ENCODE data around the gene CMIP.
"Not testable (repeated sequence)": the region's sequence is repeated elsewhere in the genome, so short reads cannot be mapped to it uniquely, and the experiment has no call there.

Gene CMIP

DNA sequence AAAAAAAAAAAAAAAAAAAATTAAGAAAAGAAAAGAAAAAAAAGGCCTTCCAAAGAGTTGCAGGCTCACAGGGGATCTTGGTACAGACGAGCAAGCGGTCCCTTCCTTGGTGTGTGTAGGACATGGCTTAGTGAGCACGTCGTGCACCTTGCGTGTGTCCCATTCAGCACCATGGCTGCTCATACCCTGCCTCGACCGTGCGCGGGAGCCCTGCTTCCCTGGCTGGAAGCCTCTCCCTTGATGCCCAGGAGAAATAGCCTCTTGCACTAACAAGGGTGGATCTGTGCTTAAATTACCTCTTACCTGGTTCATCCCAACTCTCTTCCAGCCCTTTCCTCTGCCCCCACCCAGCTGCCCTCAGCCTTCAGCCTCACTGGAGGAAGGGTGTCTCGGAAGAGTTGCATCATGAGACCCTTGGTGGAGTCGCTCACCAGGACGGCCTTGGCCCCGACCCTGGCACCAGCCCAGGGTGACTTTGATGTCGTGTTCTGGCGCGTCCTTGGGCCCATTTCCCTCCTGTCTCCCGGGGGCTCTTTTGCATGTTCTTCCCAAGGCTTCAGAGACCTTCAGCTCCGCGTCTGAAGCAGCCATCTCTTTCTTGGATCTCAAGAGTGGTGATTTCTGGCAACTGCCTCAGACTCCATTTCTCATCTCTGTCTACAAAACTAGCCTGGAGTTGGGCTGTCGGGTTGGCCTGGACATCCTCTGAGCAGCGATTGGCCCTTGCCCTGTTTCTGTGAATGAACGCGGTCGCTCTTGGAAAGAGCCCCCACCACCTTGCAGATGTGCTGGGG lies 127.2 kb downstream of the CMIP start:
- no peak for FAIRE-seq

DNA sequence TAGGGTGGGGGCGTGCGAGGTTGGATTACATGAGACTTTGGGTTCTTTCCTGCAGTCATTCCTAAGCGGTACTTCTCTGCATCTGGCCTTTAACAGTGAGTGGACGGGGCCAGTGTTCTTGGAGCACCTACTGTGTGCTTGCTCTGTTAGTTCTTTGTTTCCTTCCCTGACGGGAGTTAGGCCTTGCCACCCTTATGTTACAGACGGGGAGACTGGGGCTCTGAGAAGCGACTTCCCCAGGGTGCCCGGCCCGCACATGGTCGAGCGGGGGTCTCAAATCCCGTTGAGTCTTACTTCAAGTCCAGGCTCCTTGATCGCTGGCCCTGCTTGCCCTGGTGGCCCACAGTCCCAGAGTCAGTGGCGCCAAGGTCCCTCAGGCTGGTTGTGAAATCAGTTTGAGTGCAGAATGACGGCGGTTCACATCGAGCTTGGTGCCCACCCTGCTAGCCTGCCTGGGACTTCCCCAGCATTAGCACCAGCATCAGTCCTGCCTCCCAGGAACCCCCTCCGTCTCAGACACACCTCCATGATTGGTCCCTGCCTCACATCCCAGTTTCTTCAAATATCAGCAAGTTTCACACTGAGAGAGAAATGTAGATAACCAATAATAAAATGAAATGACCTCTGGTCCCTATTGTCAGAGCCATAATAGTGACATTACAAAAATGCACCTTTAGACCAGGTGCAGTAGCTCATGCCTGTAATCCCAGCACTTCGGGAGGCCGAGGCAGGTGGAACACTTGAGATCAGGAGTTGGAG lies 128.0 kb downstream of the CMIP start:
- no peak for FAIRE-seq

DNA sequence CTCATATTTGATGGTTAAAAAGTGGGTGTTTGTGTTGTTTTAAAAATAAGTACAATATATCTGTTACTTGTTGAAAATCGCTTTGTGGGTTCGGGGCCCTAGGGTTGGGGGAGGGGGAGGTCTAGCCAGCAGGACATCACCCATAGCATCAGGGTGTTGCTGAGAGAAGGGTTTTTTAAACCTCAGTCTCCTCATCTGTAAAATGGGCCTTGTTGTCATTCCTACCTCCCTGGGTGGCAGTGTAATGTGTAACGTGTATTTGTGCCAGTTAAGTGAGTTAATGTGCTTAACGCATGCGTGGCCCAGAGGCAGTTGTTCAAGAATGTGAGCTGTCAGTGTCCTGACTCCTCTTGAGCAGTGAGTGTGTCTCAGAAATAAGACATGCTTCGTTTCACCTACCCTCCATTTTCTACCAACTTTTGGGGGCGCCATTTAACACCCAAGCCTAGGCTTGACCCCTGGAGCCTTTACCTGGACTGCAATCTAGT lies 129.0 kb downstream of the CMIP start:
- FAIRE-seq = no peak

DNA sequence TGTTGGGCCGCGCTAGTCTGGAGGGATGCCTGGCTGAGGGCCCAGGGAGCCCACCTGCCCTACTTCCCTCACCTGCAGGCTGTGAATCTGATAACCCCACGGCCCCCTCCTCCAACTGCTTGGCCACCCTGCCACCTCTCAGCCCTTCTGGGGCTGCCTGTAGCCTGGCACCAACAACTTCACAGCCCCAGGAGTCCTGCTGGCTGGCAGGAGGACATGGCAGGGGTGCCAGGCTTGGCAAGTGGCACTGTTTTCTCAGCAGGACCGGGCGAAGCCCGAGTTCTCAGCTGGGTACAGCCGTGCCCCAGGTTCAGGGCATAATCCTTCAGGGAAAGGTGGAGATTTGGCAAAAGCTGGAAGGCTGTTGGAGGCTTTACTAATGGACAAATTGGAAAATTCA lies 129.6 kb downstream of the CMIP start:
- FAIRE-seq = no peak

DNA sequence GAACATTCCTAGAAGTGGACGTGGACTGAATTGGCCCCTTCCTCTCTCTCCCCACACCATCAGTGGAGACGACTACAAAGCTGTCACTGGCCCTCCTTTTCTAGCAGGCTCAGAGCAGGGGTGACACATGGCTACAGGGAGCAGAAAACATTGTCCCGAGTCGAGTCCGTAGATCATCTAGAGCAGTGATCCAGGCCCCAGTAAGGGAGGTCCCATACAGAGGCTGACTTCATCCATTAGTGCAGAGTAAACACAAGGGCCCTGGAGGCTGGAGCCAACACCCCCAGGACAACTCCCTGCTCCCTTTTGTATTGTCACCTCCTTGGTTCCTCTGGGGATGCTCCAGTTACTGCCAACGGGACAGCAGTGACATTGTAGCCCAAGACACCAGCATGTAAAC lies 130.7 kb downstream of the CMIP start:
- FAIRE-seq = no peak

DNA sequence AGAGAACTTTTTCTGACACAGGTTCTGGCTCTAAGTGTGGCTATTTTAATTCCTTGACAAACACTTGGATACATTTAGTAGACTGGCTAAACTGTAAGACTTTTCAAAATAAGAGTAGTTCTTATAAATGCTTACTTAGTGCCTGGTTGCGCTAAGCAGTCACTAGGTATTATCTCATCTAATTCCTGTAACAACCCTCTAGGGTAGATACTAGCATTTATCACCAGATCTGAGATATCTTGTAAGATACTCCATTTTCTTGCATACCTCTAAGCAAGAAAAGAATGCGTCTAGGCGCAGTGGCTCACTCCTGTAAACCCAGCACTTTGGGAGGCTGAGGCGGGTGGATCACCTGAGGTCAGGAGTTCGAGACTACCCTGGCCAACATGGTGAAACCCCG lies 131.2 kb downstream of the CMIP start:
- no peak for FAIRE-seq

DNA sequence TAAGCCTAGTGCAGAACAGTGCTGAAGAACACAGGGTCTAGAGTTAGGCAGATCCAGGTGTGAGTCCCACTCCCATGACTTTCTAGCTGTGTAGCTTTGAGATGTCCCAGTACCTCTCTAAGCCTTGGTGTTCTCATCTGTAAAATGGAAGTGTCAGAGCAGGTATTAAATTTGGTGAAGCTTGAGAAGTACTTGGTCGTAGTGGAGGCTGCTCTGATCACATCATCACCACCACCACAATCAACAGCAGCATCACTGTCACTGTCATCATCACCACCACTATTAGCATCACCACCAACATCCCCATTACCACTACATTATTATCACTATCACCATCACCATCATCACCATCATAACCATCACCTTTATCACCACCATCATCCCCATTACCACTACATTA lies 132.1 kb downstream of the CMIP start:
- FAIRE-seq = no peak

DNA sequence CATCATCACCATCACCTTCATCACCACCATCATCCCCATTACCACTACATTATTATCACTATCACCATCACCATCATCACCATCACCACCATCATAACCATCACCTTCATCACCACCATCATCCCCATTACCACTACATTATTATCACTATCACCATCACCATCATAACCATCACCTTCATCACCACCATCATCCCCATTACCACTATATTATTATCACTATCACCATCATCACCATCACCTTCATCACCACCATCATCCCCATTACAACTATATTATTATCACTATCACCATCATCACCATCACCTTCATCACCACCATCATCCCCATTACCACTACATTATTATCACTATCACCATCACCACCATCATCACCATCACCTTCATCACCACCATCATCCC lies 132.7 kb downstream of the CMIP start:
- not testable (repeated sequence) for FAIRE-seq

DNA sequence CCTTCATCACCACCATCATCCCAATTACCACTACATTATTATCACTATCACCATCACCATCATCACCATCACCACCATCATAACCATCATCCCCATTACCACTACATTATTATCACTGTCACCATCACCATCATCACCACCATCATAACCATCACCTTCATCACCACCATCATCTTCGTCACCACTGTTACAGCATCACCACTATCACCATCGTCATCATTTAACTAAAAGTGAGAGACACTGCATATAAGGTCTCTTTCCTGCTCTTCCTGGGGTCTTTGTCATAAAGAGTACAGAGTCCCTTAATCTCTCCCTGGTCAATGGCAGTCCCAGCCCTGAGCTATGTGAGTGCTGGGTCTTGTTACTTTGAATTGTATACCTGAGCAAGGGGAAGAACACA lies 133.5 kb downstream of the CMIP start:
- no peak for FAIRE-seq

DNA sequence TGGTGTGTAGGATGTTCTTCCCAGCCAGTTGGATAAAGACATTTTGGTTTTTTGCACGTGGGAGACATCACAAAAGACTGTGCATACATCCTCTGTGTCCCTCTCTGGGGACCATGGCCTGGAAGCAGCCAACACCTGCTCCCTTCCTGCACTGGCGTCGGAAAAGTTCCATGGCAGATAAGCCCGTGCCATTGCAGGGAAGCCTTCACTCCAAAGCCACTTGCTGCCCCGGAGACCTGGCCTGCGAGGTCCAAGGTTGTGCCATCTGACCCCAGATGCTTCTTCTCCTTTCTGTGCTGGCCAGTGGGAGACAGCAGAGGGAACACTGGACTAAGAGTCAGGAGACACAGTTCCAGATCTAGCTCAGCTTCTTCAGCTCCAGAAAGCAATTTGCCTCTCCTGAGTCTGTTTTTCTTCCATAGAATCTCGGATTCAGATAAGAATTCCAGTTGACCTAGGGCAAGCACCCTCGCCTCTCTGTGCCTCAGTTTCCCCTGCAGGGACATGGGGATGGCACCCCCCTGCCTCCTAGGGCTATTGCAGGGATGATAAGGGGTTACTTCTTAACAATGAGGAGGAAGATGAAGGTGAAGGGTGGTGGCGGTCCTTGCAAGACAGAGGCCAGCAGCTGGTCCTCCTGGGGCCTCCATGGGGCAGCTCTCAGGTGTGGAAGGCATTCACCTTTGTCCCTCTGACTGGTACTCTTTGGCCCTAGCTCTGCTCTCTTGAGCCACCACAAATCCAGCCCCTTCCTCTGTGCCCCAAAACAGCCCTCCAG lies 134.2 kb downstream of the CMIP start:
- no peak for FAIRE-seq

DNA sequence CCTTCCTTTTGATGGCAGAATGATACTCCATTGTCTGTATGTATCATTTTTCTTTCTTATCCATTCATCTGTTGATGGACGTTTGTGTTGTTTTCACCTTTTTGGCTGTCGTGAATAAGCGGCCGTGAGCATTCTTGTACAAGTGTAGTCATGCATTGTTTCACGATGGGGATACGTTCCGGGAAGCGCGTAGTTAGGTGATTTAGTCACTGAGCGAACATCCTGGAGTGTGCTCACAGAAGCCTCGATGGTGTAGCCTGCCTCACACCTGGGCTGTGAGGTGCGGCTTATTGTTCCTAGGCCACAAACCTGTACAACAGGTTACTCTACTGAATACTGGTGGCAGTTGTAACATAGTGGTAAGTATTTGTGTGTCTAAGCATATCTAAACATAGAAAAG lies 136.5 kb downstream of the CMIP start:
- no peak for FAIRE-seq

DNA sequence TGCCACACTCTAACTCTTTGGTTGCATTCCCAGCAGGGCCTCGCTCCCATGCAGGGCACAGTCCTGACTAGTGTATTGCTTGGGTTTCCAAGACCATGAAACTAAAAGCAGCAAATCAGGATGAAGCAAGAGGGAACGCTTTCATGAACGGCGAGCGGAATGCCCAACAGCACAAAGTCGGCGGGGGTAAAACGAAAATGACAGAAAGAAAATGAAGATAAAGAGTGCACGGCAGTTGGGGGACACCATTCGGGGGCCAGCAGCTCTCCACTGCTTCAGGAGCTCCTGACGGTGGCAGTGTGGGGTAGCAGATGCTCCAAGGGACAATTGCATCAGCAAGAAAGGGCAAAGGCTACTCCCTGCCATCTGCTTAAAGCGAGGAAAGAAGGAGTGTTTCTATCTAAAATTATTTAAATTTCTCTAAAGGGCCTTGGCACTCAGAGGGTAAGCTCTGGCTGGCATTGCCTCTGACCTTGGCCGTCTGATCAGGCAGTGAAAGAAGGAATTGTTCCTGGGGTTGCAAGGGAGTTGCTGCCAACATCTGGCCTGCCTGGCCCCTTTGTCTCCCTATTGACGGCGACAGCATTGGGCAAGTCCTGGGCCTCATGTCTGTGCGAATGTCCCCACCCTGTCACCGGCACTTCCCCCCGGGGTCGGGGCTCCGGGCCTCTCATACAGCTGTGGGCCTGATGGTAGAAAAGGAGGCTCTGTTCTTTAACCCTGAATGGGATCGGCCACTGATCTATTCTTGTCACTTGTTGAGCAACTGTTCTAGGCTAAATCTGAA lies 138.2 kb downstream of the CMIP start:
- FAIRE-seq = no peak

DNA sequence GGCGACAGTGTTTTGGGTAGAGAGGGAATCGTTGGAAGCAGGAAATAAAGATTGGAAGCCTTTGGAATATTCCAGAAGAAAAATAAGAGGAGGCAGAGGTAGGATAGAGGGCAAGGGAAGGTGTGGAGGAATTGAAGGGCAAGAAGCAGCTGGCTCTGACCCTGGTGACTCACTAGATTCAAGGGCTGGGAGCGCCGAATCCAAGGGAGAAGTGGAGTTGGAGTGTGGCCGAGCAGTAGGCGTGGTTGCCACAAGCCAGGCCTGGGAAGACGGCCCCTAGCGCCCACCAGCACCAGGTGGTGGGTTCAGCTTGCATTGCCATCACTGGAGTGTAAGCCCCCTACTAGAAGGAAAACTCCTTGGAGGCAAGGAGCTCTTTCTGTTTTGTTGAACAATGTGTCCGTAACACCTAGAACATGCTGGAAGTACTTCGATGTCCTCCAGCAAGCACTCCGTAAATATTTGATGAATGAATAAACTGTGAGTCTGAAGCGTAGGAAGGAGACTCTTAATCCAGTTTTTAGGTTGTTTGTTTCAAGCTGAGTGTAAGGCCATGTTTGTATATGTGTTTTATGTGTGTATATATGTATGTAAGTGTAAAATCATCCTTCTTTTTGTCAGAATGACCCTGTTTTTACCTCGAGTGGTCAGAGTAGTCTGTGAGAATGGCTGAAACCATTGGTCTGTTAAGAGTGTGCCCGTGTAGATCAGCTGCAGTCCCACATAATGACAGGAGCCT lies 139.5 kb downstream of the CMIP start:
- no peak for FAIRE-seq

DNA sequence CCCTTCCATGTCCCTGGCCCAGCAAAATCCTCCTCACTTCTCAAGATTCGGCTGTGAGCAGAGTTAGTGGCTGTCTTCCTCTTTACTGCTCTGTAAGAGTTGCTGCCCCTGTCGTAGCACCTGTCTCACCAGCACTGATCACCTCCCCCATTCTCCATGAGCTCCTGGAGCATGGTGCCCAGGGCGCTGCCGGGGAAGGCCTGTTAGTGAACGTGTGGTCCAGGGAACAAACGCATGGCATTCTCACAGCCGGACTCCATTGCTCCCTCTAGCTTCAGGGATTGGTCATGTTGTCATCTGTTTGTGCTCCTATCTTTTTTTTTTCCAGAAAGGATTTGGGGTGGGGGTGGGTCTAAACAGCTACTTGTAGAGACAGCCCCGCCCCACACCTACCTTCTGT lies 141.2 kb downstream of the CMIP start:
- FAIRE-seq = no peak

DNA sequence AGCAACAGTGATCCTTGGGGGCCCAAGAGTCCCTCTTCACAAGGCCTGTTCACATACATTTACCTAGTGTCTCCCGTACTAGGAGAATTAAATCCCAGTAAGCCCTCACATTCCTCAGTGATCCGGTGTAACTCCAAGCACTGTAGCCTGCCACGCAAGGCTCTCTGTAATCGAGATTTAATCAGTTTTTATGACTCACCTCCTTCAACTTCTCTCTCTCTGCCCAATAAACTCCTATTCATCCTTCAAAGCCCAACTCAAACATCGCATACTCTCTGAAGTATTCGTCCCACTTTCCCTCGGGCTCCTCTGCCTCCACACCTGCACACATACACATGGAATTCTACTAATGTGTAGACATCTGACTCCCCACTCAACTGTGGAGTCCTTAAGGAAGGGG lies 141.8 kb downstream of the CMIP start:
- no peak for FAIRE-seq

DNA sequence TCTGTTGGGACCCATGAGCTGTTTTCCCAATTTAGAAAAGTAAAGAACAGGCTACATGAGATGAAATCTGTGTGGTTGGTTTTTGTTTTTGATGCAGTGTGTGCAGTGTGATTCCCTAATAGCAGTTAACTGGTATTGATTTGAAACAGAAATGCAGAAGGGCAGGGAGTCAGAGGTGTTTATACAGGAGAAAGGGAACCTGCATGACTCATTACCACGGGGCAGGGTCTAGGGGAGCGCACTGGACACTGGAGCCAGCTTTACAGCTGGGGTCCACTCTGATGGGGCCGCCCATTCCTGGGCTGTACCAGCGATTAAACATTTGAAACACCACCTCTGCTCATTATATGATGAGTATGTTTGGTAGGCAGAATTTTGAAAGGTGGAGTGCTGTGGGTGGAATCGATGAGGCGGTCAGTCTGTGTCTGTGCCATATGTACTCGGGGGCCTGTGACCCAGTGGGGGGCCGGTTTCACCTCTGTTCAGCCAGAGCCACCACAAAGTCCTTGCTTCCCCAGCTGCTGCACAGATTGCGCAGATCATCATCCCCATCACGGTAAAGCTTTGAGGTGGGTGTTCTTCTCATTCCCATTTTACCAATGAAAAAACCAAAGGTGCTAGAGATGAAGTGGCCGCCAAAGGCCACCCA lies 142.5 kb downstream of the CMIP start:
- no peak for FAIRE-seq

DNA sequence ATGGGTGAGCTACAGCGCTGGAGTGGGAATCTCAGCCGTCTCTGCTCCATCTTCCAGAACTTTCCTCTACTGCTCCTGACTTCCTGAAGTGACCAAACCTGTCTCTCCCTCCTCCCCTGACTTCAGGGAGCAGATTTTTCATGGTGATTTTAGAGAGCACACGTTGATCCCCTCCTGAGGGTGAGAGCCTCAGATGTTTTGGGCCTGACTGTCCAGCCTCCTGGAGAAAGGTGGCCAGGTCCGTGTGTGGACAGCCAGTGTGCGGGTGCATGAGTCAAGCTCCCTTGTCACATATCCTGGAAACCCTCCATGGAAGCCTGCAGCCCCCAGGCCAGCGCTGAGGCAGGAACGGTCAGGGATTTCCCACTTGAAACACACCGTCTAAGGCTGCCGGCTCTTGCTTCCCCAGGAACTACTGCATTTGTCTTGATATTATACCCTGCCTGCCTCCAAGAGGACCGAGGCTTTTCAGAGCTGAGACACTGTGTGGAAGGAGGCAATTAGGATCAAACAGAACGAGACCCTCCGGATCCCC lies 143.1 kb downstream of the CMIP start:
- no peak for FAIRE-seq

DNA sequence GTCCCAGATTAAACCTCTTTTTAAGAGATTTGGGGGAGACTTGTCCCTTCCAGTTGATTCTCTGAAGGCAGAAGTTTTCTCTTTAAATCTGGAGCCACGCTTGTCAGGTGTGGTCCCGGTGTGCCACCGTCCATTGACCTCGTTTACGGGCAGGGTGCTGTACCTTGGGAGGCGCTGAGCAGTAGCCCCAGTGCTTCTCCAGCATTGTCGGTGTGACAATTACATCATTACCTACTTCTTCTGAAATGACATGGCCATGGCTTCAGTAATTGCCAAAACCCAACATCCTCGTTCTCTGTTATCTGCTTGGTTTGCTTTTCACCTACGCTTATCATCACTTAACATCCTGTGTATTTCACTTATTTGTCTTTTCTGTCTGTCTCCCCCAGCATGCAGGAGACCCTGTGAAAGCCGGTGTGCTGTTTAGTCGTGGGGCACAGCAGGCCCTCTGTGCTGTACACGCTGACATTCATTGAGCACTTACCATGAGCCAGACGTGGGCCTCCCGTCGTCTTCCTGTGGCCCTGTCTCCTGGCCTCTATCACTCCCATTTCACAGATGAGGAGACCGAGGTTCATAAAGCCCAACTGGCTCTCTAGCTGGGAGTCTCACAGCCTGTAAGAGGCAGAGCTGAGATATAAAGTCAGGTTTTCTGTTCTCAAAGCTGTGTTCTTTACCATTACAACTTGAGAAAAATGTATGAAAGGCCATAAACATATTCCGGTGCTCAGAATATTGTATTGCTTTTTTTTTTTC lies 143.9 kb downstream of the CMIP start:
- FAIRE-seq = no peak

DNA sequence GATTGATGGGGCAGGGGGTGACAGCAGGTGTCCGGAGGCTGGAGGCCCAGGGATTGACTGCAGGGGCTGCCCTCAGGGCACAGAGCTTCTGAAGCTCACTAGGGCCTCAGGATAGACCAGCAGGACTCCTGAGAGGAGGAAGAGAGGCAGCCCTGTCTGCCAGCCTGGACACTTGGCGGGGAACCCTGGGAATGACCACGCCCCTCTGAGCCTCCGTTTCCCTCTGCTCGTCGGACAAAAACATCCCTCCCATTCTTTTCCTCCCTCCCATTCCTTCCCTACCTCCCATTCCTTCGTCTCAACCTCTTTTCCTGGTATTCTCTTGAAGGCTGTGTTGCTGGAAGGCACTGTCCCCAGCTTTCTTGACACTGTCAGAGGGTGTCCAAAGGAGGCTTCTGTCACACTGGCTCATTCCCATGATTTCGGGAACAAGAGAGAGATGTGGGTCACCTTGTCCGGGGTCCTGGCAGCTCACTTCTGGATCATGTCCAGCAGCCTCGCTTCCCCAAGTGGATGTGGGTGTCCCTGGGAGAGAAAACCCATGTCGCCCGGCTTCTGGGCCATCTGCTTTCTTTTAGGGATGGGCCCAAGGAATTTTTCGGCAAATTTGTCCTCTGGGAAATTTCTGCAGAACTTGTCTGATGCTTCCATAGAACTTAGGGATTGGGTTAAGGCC lies 145.5 kb downstream of the CMIP start:
- no peak for FAIRE-seq
